H1 (cell line): Measurements from ENCODE around the gene OSBPL5. TPM values are rescaled to one million over a fixed set of nuclear protein-coding genes. Genes with fewer than 3 reads are reported as not detected.

Experiments used
- CTCF ChIA-PET: fragments of 300-600 bp; sonication (Branson Sonifier 250); formaldehyde crosslinking; loops from one replicate; lab custom pipeline; 2021; ENCODE audit not compliant: partially characterized antibody; lab: Charles Lee
- POLR2A ChIA-PET: fragments of 300-600 bp; sonication (Branson Sonifier 250); formaldehyde crosslinking; loops from one replicate; lab custom pipeline; 2021; ENCODE audit warnings: inconsistent platforms; ENCODE audit not compliant: partially characterized antibody; lab: Charles Lee
- DNase-seq, 2 experiments: peaks; one replicate each; pipeline versions ENCODE4 v3.0.0 to v3.0.0-alpha.2; 2010 to 2022; ENCODE audit warnings: low spot score in 2 of 2, low read depth in 1 of 2, mixed read lengths in 1 of 2
- FAIRE-seq: peaks from 2 replicates; lab custom pipeline; 2011; peaks lifted over from hg19 to GRCh38; lab: Jason Lieb, UNC
- H2AFZ ChIP-seq: 2 replicates; pipeline ENCODE4 v1.8.1; 2012; ENCODE audit warnings: low read length, inconsistent platforms
- H2AK5ac ChIP-seq: 2 replicates; pipeline ENCODE4 v1.6.1; 2013; ENCODE audit warnings: low read depth, low read length
- H2BK120ac ChIP-seq: replicated peaks from 2 replicates; pipeline ENCODE3; 2013; ENCODE audit warnings: low read depth, low read length, inconsistent platforms
- H2BK12ac ChIP-seq: 2 replicates; pipeline ENCODE4 v1.6.1; 2013; ENCODE audit warnings: low read depth, low read length
- H2BK15ac ChIP-seq: 2 replicates; pipeline ENCODE4 v1.6.1; 2013; ENCODE audit warnings: low read length
- H2BK20ac ChIP-seq: 2 replicates; pipeline ENCODE4 v1.6.1; 2013; ENCODE audit warnings: low read length
- H2BK5ac ChIP-seq: 2 replicates; pipeline ENCODE4 v1.6.1; 2013; ENCODE audit warnings: low read depth, low read length
- H3K14ac ChIP-seq: 2 replicates; pipeline ENCODE4 v1.6.1; 2013; ENCODE audit warnings: inconsistent platforms; ENCODE audit not compliant: insufficient read length
- H3K18ac ChIP-seq: 2 replicates; pipeline ENCODE4 v1.6.1; 2013; ENCODE audit warnings: low read length; ENCODE audit errors: extremely low read depth
- H3K23ac ChIP-seq: 2 replicates; pipeline ENCODE4 v1.6.1; 2013; ENCODE audit warnings: inconsistent platforms; ENCODE audit not compliant: insufficient read length
- H3K23me2 ChIP-seq: 2 replicates; pipeline ENCODE4 v1.6.1; 2013; ENCODE audit warnings: low read depth, low read length
- H3K27ac ChIP-seq: 2 replicates; pipeline ENCODE4 v1.6.1; 2011; ENCODE audit warnings: low read depth, low read length, inconsistent platforms
- H3K27me3 ChIP-seq, 4 experiments: replicated peaks in 1 of 4; 1 replicate in 1 of 4; 2 replicates in 3 of 4; pipeline versions ENCODE4 v1.6.1 to v1.8.1; 2011 to 2013; ENCODE audit warnings: low read length in 3 of 4, mild to moderate bottlenecking in 3 of 4, inconsistent platforms in 2 of 4, mixed read lengths in 2 of 4, moderate library complexity in 1 of 4; ENCODE audit not compliant: control insufficient read depth in 3 of 4, insufficient read depth in 3 of 4; ENCODE audit errors: extremely low read depth in 1 of 4
- H3K36me3 ChIP-seq, 4 experiments: 2 replicates each; pipeline versions ENCODE4 v1.6.1 to v1.8.1; 2011 to 2013; ENCODE audit warnings: mild to moderate bottlenecking in 4 of 4, low read length in 3 of 4, moderate library complexity in 2 of 4, control low read depth in 1 of 4, inconsistent platforms in 1 of 4; ENCODE audit not compliant: insufficient read depth in 4 of 4, control insufficient read depth in 2 of 4
- H3K4ac ChIP-seq: replicated peaks from 2 replicates; pipeline ENCODE3; 2013; ENCODE audit warnings: low read length, low read depth, mixed read lengths, inconsistent platforms; ENCODE audit not compliant: insufficient read length
- H3K4me1 ChIP-seq, 4 experiments: replicated peaks in 1 of 4; 1 replicate in 1 of 4; 2 replicates in 3 of 4; pipeline versions ENCODE4 v1.6.1 to v1.8.1; 2011 to 2013; ENCODE audit warnings: low read length in 3 of 4, inconsistent platforms in 2 of 4, mixed read lengths in 1 of 4; ENCODE audit not compliant: insufficient read depth in 4 of 4, control insufficient read depth in 3 of 4
- H3K4me2 ChIP-seq, 2 experiments: 2 replicates each; pipeline versions ENCODE4 v1.6.1 to v1.8.1; 2011 to 2013; ENCODE audit warnings: low read depth in 2 of 2, low read length in 2 of 2, control low read depth in 1 of 2, inconsistent platforms in 1 of 2, mild to moderate bottlenecking in 1 of 2; ENCODE audit not compliant: insufficient read depth in 1 of 2
- H3K4me3 ChIP-seq, 4 experiments: fragments of 200-600, 300-600 bp in 1 of 4; sonication (generic), shearing (Covaris generic), sonication (Bioruptor Twin) in 1 of 4; 2 replicates each; pipeline versions ENCODE4 v1.5.1 to v1.8.1; 2011 to 2016; ENCODE audit warnings: low read length in 4 of 4, low read depth in 3 of 4, control low read depth in 2 of 4, inconsistent platforms in 2 of 4, mild to moderate bottlenecking in 2 of 4, mixed read lengths in 1 of 4, moderate library complexity in 1 of 4; ENCODE audit not compliant: insufficient read depth in 2 of 4; ENCODE audit errors: extremely low read depth in 1 of 4
- H3K56ac ChIP-seq: replicated peaks from 2 replicates; pipeline ENCODE3; 2013; ENCODE audit warnings: low read depth, mild to moderate bottlenecking, mixed read lengths, low read length, inconsistent platforms; ENCODE audit not compliant: insufficient read length
- H3K79me1 ChIP-seq: 2 replicates; pipeline ENCODE4 v1.6.1; 2013; ENCODE audit warnings: low read depth, low read length, control low read depth
- H3K79me2 ChIP-seq, 2 experiments: 2 replicates each; pipeline versions ENCODE4 v1.6.1 to v1.8.1; 2012 to 2013; ENCODE audit warnings: low read length in 2 of 2, mild to moderate bottlenecking in 2 of 2, inconsistent platforms in 1 of 2; ENCODE audit not compliant: insufficient read depth in 2 of 2, control insufficient read depth in 1 of 2
- H3K9ac ChIP-seq, 4 experiments: replicated peaks in 1 of 4; 1 replicate in 1 of 4; 2 replicates in 3 of 4; pipeline versions ENCODE4 v1.6.1 to v1.8.1; 2011 to 2013; ENCODE audit warnings: low read depth in 3 of 4, low read length in 3 of 4, control low read depth in 2 of 4, mild to moderate bottlenecking in 2 of 4, moderate library complexity in 2 of 4, inconsistent platforms in 1 of 4; ENCODE audit errors: extremely low read depth in 1 of 4
- H3K9me3 ChIP-seq, 2 experiments: 2 replicates each; pipeline versions ENCODE4 v1.6.1 to v1.8.1; 2012 to 2013; ENCODE audit warnings: mild to moderate bottlenecking in 2 of 2, moderate library complexity in 2 of 2, control low read depth in 1 of 2, inconsistent platforms in 1 of 2, low read depth in 1 of 2, low read length in 1 of 2, mixed read lengths in 1 of 2; ENCODE audit not compliant: insufficient read depth in 2 of 2
- H4K20me1 ChIP-seq, 2 experiments: replicated peaks in 1 of 2; 2 replicates each; pipeline versions ENCODE3 to v1.8.1; 2011 to 2013; ENCODE audit warnings: inconsistent platforms in 2 of 2, low read length in 2 of 2, mild to moderate bottlenecking in 1 of 2; ENCODE audit not compliant: insufficient read depth in 2 of 2, control insufficient read depth in 1 of 2
- H4K5ac ChIP-seq: 2 replicates; pipeline ENCODE4 v1.6.1; 2013; ENCODE audit warnings: low read length, low read depth, mixed read lengths, inconsistent platforms; ENCODE audit not compliant: insufficient read length
- H4K8ac ChIP-seq: 2 replicates; pipeline ENCODE4 v1.8.0; 2013; ENCODE audit warnings: mild to moderate bottlenecking, moderate library complexity, low read length, inconsistent platforms; ENCODE audit not compliant: insufficient read depth; ENCODE audit errors: extremely low read depth
- H4K91ac ChIP-seq: replicated peaks from 2 replicates; pipeline ENCODE3; 2013; ENCODE audit warnings: low read length, mixed read lengths, inconsistent platforms; ENCODE audit not compliant: insufficient read length
- KDM1A ChIP-seq: fragments of 200-600, 300-600 bp; sonication (generic); IDR thresholded peaks from 2 replicates; pipeline ENCODE4 v1.7.1; 2016; ENCODE audit warnings: mild to moderate bottlenecking, low read length, borderline replicate concordance
- ZNF274 ChIP-seq: IDR thresholded peaks from 2 replicates; pipeline ENCODE4 v1.7.0; 2012; ENCODE audit warnings: low read length, borderline replicate concordance; ENCODE audit errors: extremely low read depth
- WGBS, 2 experiments: shearing (Covaris generic) in 1 of 2; methylation state at CpG; one replicate each; pipeline versions ENCODE4 v1.1.6 to v1.1.7; 2013 to 2015; ENCODE audit warnings: low lambda C conversion rate in 2 of 2, mixed read lengths in 2 of 2, inconsistent platforms in 1 of 2, low coverage in 1 of 2, missing lambda C conversion rate in 1 of 2; ENCODE audit not compliant: insufficient replicate concordance in 2 of 2, insufficient coverage in 1 of 2, insufficient read length in 1 of 2; ENCODE audit errors: extremely low coverage in 1 of 2, missing lambda C conversion rate in 1 of 2; 5-methylcytosine and 5-hydroxymethylcytosine counted together
- polyA plus RNA-seq, 7 experiments: library from polyadenylated mRNA; depleted of rRNA in 3 of 7; stranded (reverse) in 5 of 7; unstranded in 2 of 7; fragments of >200 nt in 5 of 7; fragments of 200-250 nt in 2 of 7; gene quantifications; 1 replicate in 5 of 7; 2 replicates in 1 of 7; 4 replicates in 1 of 7; pipeline versions ENCODE4 v1.2.1 to v1.2.3, GENCODE V29; 2011 to 2013; ENCODE audit warnings: missing spikeins in 2 of 7, mixed read lengths in 2 of 7
- total RNA-seq: library from RNA; stranded (reverse); fragmentation: NEBNext Ultra II Directional; extraction: Animal tissue kit (Norgen Biotek cat#: 25700); gene quantifications from 2 replicates; pipeline ENCODE4 v1.2.1, GENCODE V29; 2021

The OSBPL5 gene
- total and polyA plus RNA-seq, 2 of the 8 experiments (the other 6 are each of a cell fraction or from before 2014, with no cell fraction given), result 3.4 to 9.9 TPM

- peaks cover 0 to 9% (median 5%) of the 10 kb centered on the region in 4 experiments; a peak in 4 of 7 replicates for H3K4me1 ChIP-seq
Observed at GRCh38 chr11:3139481-3140290, 25.4 kb downstream of the OSBPL5 start.

More at GRCh38 chr11:3139481-3140290, 25.4 kb downstream of the OSBPL5 start:
- FAIRE-seq (no peak), DNase-seq (no peak)
- H3K23ac ChIP-seq, result no peak overlapping the region
- no peaks in the 10 kb centered on the region for H3K79me2 ChIP-seq
- H3K27ac ChIP-seq, result no peak overlapping the region
- no peaks in the 10 kb centered on the region for H3K27me3 ChIP-seq
- POLR2A ChIA-PET, result interaction anchor here (0.6 to 1.7 kb wide), 5 partner anchors 11 to 117 kb away, joined by 3 to 6 read pairs (median 3); no protein-coding TSS in a partner anchor
- no peak overlapping the region for H3K14ac ChIP-seq
- H2BK5ac ChIP-seq, result no peak overlapping the region
- no peak overlapping the region for H3K4me2 ChIP-seq
- no peak overlapping the region for H3K9ac ChIP-seq
- no peak overlapping the region for H3K4ac ChIP-seq
- 92% methylated on average over 14 of the region's 15 CpGs; no CpG with 5 or more reads in 1 of the 2 experiments for WGBS, 2 experiments
- H2BK15ac ChIP-seq, result no peak overlapping the region
- no peak overlapping the region for H2BK12ac ChIP-seq
- no peak overlapping the region for H3K56ac ChIP-seq
- H3K4me3 ChIP-seq, result no peak overlapping the region
- H4K91ac ChIP-seq, result peak overlapping the region; percentile 40
- H2AK5ac ChIP-seq, result no peak overlapping the region
- peaks cover 0 to 12% of the 10 kb centered on the region in 2 experiments for H4K20me1 ChIP-seq
- CTCF ChIA-PET, result interaction anchor here (0.9 to 3.3 kb wide), 14 partner anchors 8 to 269 kb away, joined by 3 to 25 read pairs (median 4); no protein-coding TSS in a partner anchor
- H2BK120ac ChIP-seq, result no peak overlapping the region
- peak overlapping the region; percentile 65; the same call in 1 of the 2 replicates for H4K8ac ChIP-seq
- no peak overlapping the region for H2BK20ac ChIP-seq
- TF ChIP-seq ZNF274 (no peak), KDM1A (peak; percentile 44; the same call in 1 of the 2 replicates)
- no peaks in the 10 kb centered on the region for H3K23me2 ChIP-seq
- no peaks in the 10 kb centered on the region for H3K36me3 ChIP-seq
- H2AFZ ChIP-seq, result no peak overlapping the region
- no peaks in the 10 kb centered on the region for H3K79me1 ChIP-seq
- H4K5ac ChIP-seq, result no peak overlapping the region
- H3K18ac ChIP-seq, result no peak overlapping the region
- no peaks in the 10 kb centered on the region for H3K9me3 ChIP-seq
